Activated CD8-positive, alpha-beta T cell treated with anti-CD3 and anti-CD28 coated beads, Interleukin-2, amount 10 ng/mL, durations not matched to agents 7 days and 5 days (primary cell): Measurements from ENCODE around the gene SPATA45. TPM values are rescaled to one million over a fixed set of nuclear protein-coding genes. Genes with fewer than 3 reads are reported as not detected.
"Not testable (repeated sequence)": the region's sequence is repeated elsewhere in the genome, so short reads cannot be mapped to it uniquely, and the experiment has no call there.

ENCODE experiments used
- ATAC-seq: fragments of 150-1000 bp; cut with Tn5 transposase; one replicate; pipeline ENCODE4 v1.10.0; 2021; ENCODE audit warnings: moderate library complexity
- CTCF ChIA-PET: fragments of 350-600 bp; sonication (Branson Sonifier 250); formaldehyde crosslinking; loops from one replicate; lab custom pipeline; 2021; ENCODE audit warnings: antibody characterized with exemption; lab: Charles Lee
- POLR2A ChIA-PET: fragments of 350-600 bp; sonication (Branson Sonifier 250); formaldehyde crosslinking; loops from one replicate; lab custom pipeline; 2021; ENCODE audit warnings: antibody characterized with exemption; lab: Charles Lee
- DNase-seq: peaks from one replicate; pipeline ENCODE4 v3.0.0-alpha.2; 2020
- H3K27ac Mint-ChIP-seq: one replicate; pipeline ENCODE4 v1.8.0; 2021; ENCODE audit warnings: mild to moderate bottlenecking, mixed read lengths
- H3K27me3 Mint-ChIP-seq: one replicate; pipeline ENCODE4 v1.8.0; 2021; ENCODE audit warnings: low read depth, mixed read lengths
- H3K36me3 Mint-ChIP-seq: one replicate; pipeline ENCODE4 v1.8.0; 2021; ENCODE audit warnings: low read depth, mixed read lengths
- H3K4me1 Mint-ChIP-seq: one replicate; pipeline ENCODE4 v1.8.0; 2021; ENCODE audit warnings: low read depth, mixed read lengths
- H3K4me3 Mint-ChIP-seq: one replicate; pipeline ENCODE4 v1.8.0; 2021; ENCODE audit warnings: mild to moderate bottlenecking, mixed read lengths
- H3K9me3 Mint-ChIP-seq: one replicate; pipeline ENCODE4 v1.8.0; 2022; ENCODE audit warnings: mixed read lengths; ENCODE audit not compliant: insufficient read depth
- total RNA-seq, 2 experiments: library from RNA; stranded (reverse); gene quantifications; one replicate each; pipeline ENCODE4 v1.2.3, GENCODE V29; 2021

Gene SPATA45
- not detected for total RNA-seq

DNA sequence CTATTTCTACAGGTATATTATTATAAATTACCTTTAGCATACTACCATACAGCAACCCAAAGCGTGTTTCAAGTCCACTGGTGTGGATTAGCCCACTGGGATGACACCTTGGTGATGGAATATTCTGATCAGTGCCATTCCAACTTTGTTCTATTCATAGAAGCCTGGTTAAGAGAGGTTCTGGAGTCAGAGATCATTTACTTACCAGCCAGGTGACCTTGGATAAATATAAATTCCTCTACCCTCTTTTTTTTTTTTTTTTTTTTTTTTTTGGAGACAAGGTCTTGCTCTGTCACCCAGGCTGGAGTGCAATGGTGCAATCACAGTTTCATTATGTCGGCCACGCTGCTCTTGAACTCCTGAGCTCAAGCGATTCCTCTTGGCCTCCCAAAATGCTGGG, at the start of gene SPATA45:
Gene SPATA45 (minus strand): TSS at position 101 of the 400 bp plus-strand sequence. CDS start 11,500 bp downstream, outside the sequence.
- CTCF ChIA-PET = interaction anchor here (1.0 to 1.3 kb wide), 2 partner anchors 10 to 32 kb away, joined by 3 to 5 read pairs; partner anchors contain the start of gene FLVCR1
- no peak within 1 kb of the TSS for H3K4me3 Mint-ChIP-seq
- ATAC-seq (no peak), DNase-seq (no peak)
- H3K36me3 Mint-ChIP-seq = peaks cover 3% of the 10 kb centered on the region
- H3K9me3 Mint-ChIP-seq = no peaks in the 10 kb centered on the region
- H3K27me3 Mint-ChIP-seq = no peaks in the 10 kb centered on the region
- H3K27ac Mint-ChIP-seq = no peak within 1 kb of the TSS
- POLR2A ChIA-PET = no interaction called here
- H3K4me1 Mint-ChIP-seq = no peaks in the 10 kb centered on the region

GRCh38 chr1:212892108-212892507, 44.7 kb upstream of the SPATA45 start:
- Mint-ChIP-seq H3K9me3 (no peaks in the 10 kb centered on the region), H3K27me3 (no peaks in the 10 kb centered on the region), H3K4me1 (no peaks in the 10 kb centered on the region), H3K4me3 (no peak overlapping the region), H3K36me3 (peaks cover 63% of the 10 kb centered on the region), H3K27ac (no peak overlapping the region)
- no peak for DNase-seq
- ChIA-PET CTCF (no interaction called here), POLR2A (no interaction called here)
- ATAC-seq = no peak

DNA sequence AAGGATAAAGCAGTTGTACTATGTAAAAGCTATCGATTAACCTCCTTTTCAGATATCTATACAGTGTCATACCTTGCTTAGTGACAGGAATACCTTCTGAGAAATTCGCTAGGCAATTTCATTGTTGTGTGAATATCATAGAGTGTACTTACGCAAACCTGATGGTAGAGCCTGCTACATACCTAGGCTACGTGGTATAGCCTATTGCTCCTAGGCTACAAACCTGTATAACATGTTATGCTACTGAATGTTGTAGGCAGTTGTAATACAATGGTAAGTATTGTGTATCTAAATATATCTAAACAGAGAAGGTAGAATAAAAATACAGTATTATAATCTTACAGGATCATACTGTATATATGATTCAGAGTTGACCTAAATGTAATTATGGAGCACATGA, 37.1 kb upstream of the SPATA45 start:
- CTCF ChIA-PET = no interaction called here
- ATAC-seq = no peak
- Mint-ChIP-seq H3K36me3 (peaks cover 35% of the 10 kb centered on the region), H3K4me3 (no peak overlapping the region), H3K27me3 (no peaks in the 10 kb centered on the region), H3K9me3 (no peaks in the 10 kb centered on the region), H3K4me1 (no peaks in the 10 kb centered on the region), H3K27ac (no peak overlapping the region)
- POLR2A ChIA-PET = no interaction called here
- no peak for DNase-seq

GRCh38 chr1:212879947-212880690, 32.7 kb upstream of the SPATA45 start:
- Mint-ChIP-seq H3K9me3 (no peaks in the 10 kb centered on the region), H3K27ac (no peak overlapping the region), H3K4me1 (no peaks in the 10 kb centered on the region), H3K27me3 (no peaks in the 10 kb centered on the region), H3K36me3 (peaks cover 30% of the 10 kb centered on the region), H3K4me3 (no peak overlapping the region)
- no peak for DNase-seq
- ChIA-PET CTCF (no interaction called here), POLR2A (no interaction called here)
- no peak for ATAC-seq

- Mint-ChIP-seq H3K4me1 (no peaks in the 10 kb centered on the region), H3K36me3 (peaks cover 35% of the 10 kb centered on the region), H3K27me3 (no peaks in the 10 kb centered on the region), H3K27ac (no peak overlapping the region), H3K9me3 (no peaks in the 10 kb centered on the region), H3K4me3 (no peak overlapping the region)
- ATAC-seq = no peak
- CTCF ChIA-PET = no interaction called here
- POLR2A ChIA-PET = interaction anchor here (1.0 kb wide), 1 partner anchor 37 kb away, joined by 3 read pairs; no protein-coding TSS in a partner anchor
- no peak for DNase-seq
Measured at GRCh38 chr1:212878418-212878817, 31.0 kb upstream of the SPATA45 start.

- ATAC-seq (no peak), DNase-seq (no peak)
- no peaks in the 10 kb centered on the region for H3K4me1 Mint-ChIP-seq
- H3K36me3 Mint-ChIP-seq = peaks cover 38% of the 10 kb centered on the region
- no peak overlapping the region for H3K4me3 Mint-ChIP-seq
- no peak overlapping the region for H3K27ac Mint-ChIP-seq
- ChIA-PET POLR2A (no interaction called here), CTCF (interaction anchor here (0.9 kb wide), 1 partner anchor 59 kb away, joined by 3 read pairs; no protein-coding TSS in a partner anchor)
- H3K9me3 Mint-ChIP-seq = no peaks in the 10 kb centered on the region
- no peaks in the 10 kb centered on the region for H3K27me3 Mint-ChIP-seq
Measured at GRCh38 chr1:212873518-212873917, 26.1 kb upstream of the SPATA45 start.

DNA sequence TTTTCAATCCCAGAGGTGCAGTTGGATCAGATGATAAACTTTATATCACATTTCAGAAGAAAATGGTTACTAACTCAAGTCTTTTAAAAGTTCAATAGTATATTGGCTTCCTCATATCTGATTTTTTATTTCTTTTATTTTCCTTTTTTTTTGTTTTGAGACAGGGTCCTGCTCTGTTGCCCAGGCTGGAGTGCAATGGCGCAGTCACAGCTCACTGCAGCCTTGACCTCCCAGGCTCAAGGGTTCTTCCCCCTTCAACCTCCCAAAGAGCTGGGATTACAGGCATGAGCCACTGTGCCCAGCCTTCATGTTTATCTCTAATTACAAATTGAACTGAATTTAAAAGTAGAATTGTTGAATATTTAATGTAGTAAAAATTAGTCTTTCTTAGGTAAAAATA, 24.5 kb upstream of the SPATA45 start:
- Mint-ChIP-seq H3K4me3 (no peak overlapping the region), H3K27me3 (no peaks in the 10 kb centered on the region), H3K27ac (no peak overlapping the region), H3K36me3 (peaks cover 35% of the 10 kb centered on the region), H3K9me3 (no peaks in the 10 kb centered on the region), H3K4me1 (no peaks in the 10 kb centered on the region)
- no peak for DNase-seq
- POLR2A ChIA-PET = interaction anchor here (0.5 kb wide), 1 partner anchor 229 kb away, joined by 4 read pairs; no protein-coding TSS in a partner anchor
- CTCF ChIA-PET = no interaction called here
- no peak for ATAC-seq

DNA sequence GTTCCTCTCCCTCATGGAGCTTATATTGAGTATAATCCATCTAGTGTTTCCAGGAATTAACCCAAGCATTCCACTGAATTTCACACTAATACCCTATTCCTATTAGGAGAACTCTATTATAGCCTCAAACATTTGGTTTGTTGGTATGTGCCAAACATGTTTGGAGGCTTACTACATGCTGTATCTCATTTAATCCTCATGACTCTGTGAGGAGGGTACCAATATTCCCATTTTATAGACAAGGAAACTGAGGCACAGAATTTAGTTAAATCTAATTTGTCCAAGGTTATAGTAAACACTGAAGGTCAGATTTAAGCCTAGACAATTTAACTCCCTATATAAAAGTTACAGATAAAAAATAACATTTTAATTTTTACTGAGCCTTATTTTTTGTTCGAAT, 19.7 kb upstream of the SPATA45 start:
- Mint-ChIP-seq H3K4me1 (peaks cover 5% of the 10 kb centered on the region), H3K9me3 (no peaks in the 10 kb centered on the region), H3K36me3 (peaks cover 32% of the 10 kb centered on the region), H3K4me3 (no peak overlapping the region), H3K27ac (no peak overlapping the region), H3K27me3 (no peaks in the 10 kb centered on the region)
- ChIA-PET CTCF (no interaction called here), POLR2A (no interaction called here)
- DNase-seq (no peak), ATAC-seq (no peak)

GRCh38 chr1:212864201-212864600, 16.8 kb upstream of the SPATA45 start:
- Mint-ChIP-seq H3K9me3 (no peaks in the 10 kb centered on the region), H3K4me3 (no peak overlapping the region), H3K27me3 (no peaks in the 10 kb centered on the region), H3K4me1 (peaks cover 7% of the 10 kb centered on the region), H3K27ac (no peak overlapping the region), H3K36me3 (peaks cover 27% of the 10 kb centered on the region)
- ChIA-PET CTCF (interaction anchor here (1.0 kb wide), 1 partner anchor 57 kb away, joined by 3 read pairs; no protein-coding TSS in a partner anchor), POLR2A (no interaction called here)
- DNase-seq (no peak), ATAC-seq (no peak)

- H3K27me3 Mint-ChIP-seq, H3K9me3 Mint-ChIP-seq, ATAC-seq, H3K27ac Mint-ChIP-seq, POLR2A ChIA-PET, H3K4me3 Mint-ChIP-seq, CTCF ChIA-PET, DNase-seq: not testable (repeated sequence)
- peaks cover 30% of the 10 kb centered on the region for H3K36me3 Mint-ChIP-seq
- H3K4me1 Mint-ChIP-seq = peaks cover 12% of the 10 kb centered on the region
Measured at GRCh38 chr1:212863345-212863744, 15.9 kb upstream of the SPATA45 start.

DNA sequence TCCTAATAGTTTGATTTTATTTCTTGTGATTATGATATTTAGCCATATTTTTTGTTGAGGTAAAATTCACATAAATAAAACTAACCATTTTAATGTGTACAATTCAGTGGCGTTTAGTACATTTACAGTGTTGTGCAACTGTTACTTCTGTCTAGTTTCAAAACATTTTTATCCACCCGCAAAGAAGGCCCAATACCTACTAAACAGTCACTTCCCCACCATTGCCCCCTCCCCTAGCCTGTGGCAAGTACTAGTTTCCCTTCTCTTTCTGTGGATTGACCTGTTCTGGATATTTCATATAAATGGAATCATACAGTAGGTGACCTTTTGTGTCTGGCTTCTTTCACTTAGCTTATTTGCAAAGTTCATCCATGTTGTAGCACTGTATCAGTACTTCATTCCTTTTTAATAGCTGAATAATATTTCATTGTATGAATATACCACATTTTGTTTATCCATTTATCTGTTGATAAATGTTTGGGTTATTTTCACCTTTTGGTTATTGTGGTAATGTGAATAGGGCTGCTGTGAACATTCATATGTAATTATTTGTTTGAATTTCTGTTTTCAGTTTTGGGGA, 14.8 kb upstream of the SPATA45 start:
- DNase-seq (no peak), ATAC-seq (no peak)
- no peaks in the 10 kb centered on the region for H3K9me3 Mint-ChIP-seq
- no peaks in the 10 kb centered on the region for H3K27me3 Mint-ChIP-seq
- CTCF ChIA-PET = no interaction called here
- H3K4me3 Mint-ChIP-seq = no peak overlapping the region
- peaks cover 33% of the 10 kb centered on the region for H3K36me3 Mint-ChIP-seq
- peaks cover 13% of the 10 kb centered on the region for H3K4me1 Mint-ChIP-seq
- POLR2A ChIA-PET = interaction anchor here (1.2 kb wide), 1 partner anchor 71 kb away, joined by 3 read pairs; the partner anchor contains the start of genes NSL1 and TATDN3
- H3K27ac Mint-ChIP-seq = no peak overlapping the region
